Measurements from ENCODE around the gene WDFY2. TPM values are rescaled to one million over a fixed set of nuclear protein-coding genes. Genes with fewer than 3 reads are reported as not detected.

Gene WDFY2
- total and polyA plus RNA-seq, 2 of the 13 experiments (the other 11 are each of a cell fraction or from before 2014, with no cell fraction given): 22.6 to 27.0 TPM

- TF ChIP-seq ZNF274 (CRISPR knock-in tag; IDR thresholded peaks at IDR 0.05) (no peak), ZNF577 (CRISPR knock-in tag; IDR thresholded peaks at IDR 0.05; ENCODE audit: borderline replicate concordance, low read depth) (no peak), SMAD1 (CRISPR knock-in tag; IDR thresholded peaks at IDR 0.05; ENCODE audit: borderline replicate concordance, low read depth) (no peak), ZBTB21 (CRISPR knock-in tag; IDR thresholded peaks at IDR 0.05) (peak; percentile 31; the same call in 1 of the 2 replicates), HDAC6 (IDR thresholded peaks at IDR 0.05; ENCODE audit: low read depth, low read length) (no peak), ARNTL (CRISPR knock-in tag; IDR thresholded peaks at IDR 0.05) (0 out of 2 replicates have a peak, but pooled peaks have one; percentile 68), JARID2 (CRISPR knock-in tag; IDR thresholded peaks at IDR 0.05; ENCODE audit: insufficient replicate concordance) (no peak), U2AF1 (optimal IDR thresholded peaks at IDR 0.05; ENCODE audit: low read depth, low read length) (no peak), NFYB (CRISPR knock-in tag; IDR thresholded peaks at IDR 0.05) (peak; percentile 42), ZBTB1 (CRISPR knock-in tag; IDR thresholded peaks at IDR 0.05; ENCODE audit: borderline replicate concordance) (no peak), KIAA2018 (CRISPR knock-in tag; IDR thresholded peaks at IDR 0.05; ENCODE audit: borderline replicate concordance) (no peak), SP140L (CRISPR knock-in tag; IDR thresholded peaks at IDR 0.05; ENCODE audit: borderline replicate concordance) (0 out of 2 replicates have a peak, but pooled peaks have one; percentile 47), SNAPC2 (CRISPR knock-in tag; IDR thresholded peaks at IDR 0.05) (no peak), KLF13 (CRISPR knock-in tag; IDR thresholded peaks at IDR 0.05) (no peak), ZNF557 (CRISPR knock-in tag; IDR thresholded peaks at IDR 0.05) (peak; percentile 38; the same call in 1 of the 2 replicates), MIXL1 (CRISPR knock-in tag; IDR thresholded peaks at IDR 0.05) (no peak), PCBP2 (optimal IDR thresholded peaks at IDR 0.05; ENCODE audit: low read depth, low read length, poor library complexity, severe bottlenecking) (no peak), ZNF569 (CRISPR knock-in tag; IDR thresholded peaks at IDR 0.05; ENCODE audit: borderline replicate concordance) (no peak), CBX5 (CRISPR knock-in tag; IDR thresholded peaks at IDR 0.05; ENCODE audit: borderline replicate concordance) (no peak)
- TF ChIP-seq, protein P1, sequence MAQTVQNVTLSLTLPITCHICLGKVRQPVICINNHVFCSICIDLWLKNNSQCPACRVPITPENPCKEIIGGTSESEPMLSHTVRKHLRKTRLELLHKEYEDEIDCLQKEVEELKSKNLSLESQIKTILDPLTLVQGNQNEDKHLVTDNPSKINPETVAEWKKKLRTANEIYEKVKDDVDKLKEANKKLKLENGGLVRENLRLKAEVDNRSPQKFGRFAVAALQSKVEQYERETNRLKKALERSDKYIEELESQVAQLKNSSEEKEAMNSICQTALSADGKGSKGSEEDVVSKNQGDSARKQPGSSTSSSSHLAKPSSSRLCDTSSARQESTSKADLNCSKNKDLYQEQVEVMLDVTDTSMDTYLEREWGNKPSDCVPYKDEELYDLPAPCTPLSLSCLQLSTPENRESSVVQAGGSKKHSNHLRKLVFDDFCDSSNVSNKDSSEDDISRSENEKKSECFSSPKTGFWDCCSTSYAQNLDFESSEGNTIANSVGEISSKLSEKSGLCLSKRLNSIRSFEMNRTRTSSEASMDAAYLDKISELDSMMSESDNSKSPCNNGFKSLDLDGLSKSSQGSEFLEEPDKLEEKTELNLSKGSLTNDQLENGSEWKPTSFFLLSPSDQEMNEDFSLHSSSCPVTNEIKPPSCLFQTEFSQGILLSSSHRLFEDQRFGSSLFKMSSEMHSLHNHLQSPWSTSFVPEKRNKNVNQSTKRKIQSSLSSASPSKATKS (CRISPR knock-in tag; IDR thresholded peaks at IDR 0.05): no peak; the same call in 1 of the 2 replicates
Measured at GRCh38 chr13:51803422-51804294, 219.4 kb downstream of the WDFY2 start, which contains the start of gene DHRS12 (continued).

Measured in HepG2 (cell line).